NCI-H2227 (cell line): ENCODE data around the gene TCF7.
"Not testable (repeated sequence)": the region's sequence is repeated elsewhere in the genome, so short reads cannot be mapped to it uniquely, and the experiment has no call there.

ENCODE experiments used
- DNase-seq: peaks from one replicate; lab custom pipeline; 2025; ENCODE audit not compliant: unreplicated experiment; lab: John Stamatoyannopoulos, UW

The TCF7 gene

DNA sequence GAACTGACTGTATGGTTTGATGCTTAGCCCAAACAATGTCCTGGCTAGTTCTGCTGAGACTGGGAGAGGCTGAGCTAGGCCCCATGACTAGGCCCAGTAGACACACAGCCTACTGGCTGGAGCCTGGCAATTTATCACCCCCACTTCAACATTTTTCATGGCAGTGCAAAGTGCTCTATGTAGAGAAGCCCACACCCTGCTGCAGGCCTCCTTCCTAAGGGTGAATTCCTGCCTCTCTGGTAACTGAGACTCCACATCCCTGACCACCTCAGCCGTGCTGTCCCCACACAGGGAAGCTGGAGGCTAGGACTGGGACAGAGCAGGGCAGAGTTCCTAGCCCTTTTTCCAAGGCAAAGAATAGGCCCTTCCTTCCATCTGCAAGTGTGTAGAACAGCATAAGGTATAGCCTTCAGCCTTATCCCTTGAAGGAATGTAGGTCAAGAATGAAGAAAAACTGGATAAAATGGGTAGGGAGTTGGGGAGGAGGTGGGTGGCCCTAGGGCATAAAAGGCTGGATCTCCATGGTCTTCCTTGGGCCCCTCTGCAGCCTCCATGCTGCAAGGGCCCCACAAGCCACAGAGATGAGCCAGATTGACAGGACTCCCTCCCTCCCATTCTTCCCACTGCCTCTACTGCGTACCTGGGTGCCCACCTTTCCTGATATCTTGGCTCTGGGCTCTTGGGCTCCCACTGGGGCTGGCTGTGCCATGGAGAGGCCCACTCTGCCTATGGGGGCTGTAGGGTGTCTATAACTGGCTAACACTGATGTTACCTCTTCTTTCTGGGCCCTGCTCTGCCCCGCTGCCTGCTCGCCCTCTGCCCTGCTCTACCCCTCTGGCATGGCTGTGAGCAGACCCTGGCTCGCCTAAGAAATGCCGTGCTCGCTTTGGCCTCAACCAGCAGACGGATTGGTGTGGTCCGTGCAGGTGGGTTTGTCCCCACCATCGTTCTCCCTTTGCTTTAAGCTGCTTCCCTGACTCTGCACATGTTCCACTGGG lies 29.8 kb downstream of the TCF7 start:
- DNase-seq, result no peak

- no peak for DNase-seq
Observed at GRCh38 chr5:134145041-134145757, 30.7 kb downstream of the TCF7 start.

GRCh38 chr5:134145779-134146581 lies 31.5 kb downstream of the TCF7 start:
- DNase-seq, result peak; percentile 77

GRCh38 chr5:134146651-134147518 lies 32.4 kb downstream of the TCF7 start:
- no peak for DNase-seq

DNA sequence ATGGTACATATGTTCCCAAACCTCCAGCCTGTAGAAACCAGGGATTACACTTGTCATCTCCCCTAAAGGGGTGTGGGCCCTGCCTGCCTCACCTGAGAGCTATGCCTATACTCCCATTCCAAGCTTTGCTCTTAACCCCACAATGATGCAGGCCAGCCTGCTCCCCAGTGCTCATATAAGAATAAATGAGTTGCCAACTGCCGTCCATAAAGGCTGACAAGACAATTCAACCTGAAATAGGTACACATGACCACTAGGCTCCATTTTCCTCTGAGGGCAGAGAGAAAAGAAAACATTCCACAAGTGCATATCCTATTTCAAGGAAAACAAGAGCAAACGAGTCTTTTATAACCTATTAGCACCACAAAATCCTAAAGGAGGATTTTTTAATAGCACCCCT lies 33.8 kb downstream of the TCF7 start:
- DNase-seq, result no peak

DNA sequence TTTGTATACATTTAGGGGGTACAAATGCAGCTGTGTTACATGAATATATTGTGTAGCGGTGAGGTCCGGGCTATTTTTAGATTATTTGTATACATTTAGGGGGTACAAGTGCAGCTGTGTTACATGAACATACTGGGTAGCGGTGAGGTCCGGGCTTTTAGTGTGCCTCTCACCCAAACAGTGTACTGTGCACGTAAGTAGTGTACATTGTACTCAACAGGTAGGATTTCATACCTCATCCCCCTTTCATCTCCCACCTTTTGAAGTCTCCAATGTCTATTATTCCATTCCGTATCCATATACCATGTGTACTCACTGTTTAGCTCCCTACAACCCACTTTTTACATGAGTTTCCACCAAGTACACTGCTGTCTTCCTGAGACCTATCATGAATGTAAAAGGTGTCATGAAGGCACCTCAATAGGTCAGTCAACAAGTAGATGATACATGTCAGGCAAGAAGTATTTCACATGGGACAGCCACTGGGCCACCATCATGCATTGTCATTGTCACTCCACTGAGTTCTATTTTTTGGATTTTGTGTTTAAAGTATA lies 34.6 kb downstream of the TCF7 start:
- DNase-seq, result no peak

GRCh38 chr5:134149571-134150303 lies 35.3 kb downstream of the TCF7 start:
- no peak for DNase-seq

DNA sequence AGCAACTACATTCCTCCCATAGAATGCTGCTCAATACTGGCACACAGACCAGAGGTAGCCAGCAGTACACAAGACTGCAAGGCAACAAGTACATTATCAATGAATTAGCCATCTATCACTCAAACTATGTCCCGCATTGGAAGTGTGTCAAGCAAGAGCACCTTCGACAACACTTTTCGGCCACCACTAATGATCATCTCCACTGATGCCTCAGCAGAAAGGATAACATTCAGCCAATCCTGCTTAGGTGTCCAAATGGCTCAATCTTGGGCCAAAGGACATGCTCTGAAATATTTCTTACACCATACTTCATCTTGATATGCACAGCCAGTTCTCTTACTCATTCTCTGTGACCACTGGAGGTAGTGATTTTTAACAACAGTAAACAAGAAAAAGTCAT lies 37.2 kb downstream of the TCF7 start:
- DNase-seq, result no peak

GRCh38 chr5:134152173-134152832 lies 37.8 kb downstream of the TCF7 start:
- not testable (repeated sequence) for DNase-seq

- DNase-seq, result no peak
Observed at GRCh38 chr5:134153241-134153640, 38.8 kb downstream of the TCF7 start.

- DNase-seq, result no peak
Observed at GRCh38 chr5:134153657-134154056, 39.2 kb downstream of the TCF7 start.

DNA sequence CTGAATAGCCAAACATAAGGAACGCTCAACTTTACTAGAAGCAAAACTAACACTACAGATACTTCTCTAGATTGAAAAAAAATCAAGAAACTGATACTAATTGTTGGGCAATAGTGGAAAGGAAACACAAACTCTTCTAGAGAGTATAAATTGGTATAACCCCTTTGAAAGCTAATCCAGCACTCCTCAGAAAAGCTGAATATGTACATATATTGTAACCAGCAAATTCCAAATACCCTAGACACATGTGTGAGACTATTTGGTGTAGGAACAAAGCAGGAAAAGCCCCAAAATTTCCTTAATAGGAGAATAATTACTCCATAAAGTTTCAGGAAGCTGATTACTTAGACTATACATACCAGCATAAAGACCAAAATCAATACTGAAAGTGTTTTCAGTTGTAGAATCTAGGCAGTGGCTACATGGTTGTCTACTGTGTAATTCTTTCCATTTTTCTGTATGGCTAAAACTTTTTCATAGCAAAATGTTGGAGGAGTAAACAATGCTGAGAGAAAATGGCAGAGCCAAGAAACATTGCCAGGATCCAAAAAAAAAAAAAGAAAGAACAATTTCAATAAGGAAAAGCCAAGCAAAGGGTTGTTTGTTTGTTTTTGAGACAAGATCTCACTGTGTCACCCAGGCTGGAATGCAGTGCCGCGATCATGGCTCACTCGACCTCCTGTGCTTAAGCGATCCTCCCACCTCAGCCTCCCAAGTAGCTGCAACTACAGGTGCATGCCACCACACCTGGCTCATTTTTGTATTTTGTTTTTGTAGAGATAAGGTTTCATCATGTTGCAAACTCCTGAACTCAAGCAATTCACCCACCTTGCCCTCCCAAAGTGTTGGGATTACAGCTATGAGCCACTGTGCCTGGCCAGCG lies 47.3 kb downstream of the TCF7 start:
- no peak for DNase-seq

GRCh38 chr5:134162592-134162991 lies 48.1 kb downstream of the TCF7 start:
- no peak for DNase-seq

GRCh38 chr5:134171972-134172371 lies 57.5 kb downstream of the TCF7 start:
- peak; percentile 7 for DNase-seq

GRCh38 chr5:134174841-134175839 lies 60.7 kb downstream of the TCF7 start:
- peak; percentile 5 for DNase-seq

GRCh38 chr5:134175921-134176510 lies 61.5 kb downstream of the TCF7 start:
- DNase-seq, result no peak
